Endothelial cell of umbilical vein (primary cell): ENCODE results near the gene MYRIP.

Experiments used
- CTCF ChIP-seq, 2 donors: IDR thresholded peaks; 1 replicate in 1 of 2; 2 replicates in 1 of 2; pipeline ENCODE4 v1.5.1; 2011; ENCODE audit warnings: low read length in 2 of 2, mild to moderate bottlenecking in 2 of 2, moderate library complexity in 2 of 2, control low read depth in 1 of 2, inconsistent platforms in 1 of 2, low read depth in 1 of 2; ENCODE audit not compliant: insufficient read depth in 1 of 2; ENCODE audit errors: extremely low read depth in 1 of 2
- EZH2 ChIP-seq: IDR thresholded peaks from 2 replicates; pipeline ENCODE4 v1.6.1; 2012; ENCODE audit warnings: borderline replicate concordance, low read depth, mild to moderate bottlenecking, moderate library complexity, low read length, inconsistent platforms; ENCODE audit not compliant: severe bottlenecking
- JUN ChIP-seq: IDR thresholded peaks from 2 replicates; pipeline ENCODE4 v1.6.1; 2011; ENCODE audit warnings: borderline replicate concordance, low read depth; ENCODE audit not compliant: insufficient read length, insufficient read depth
- POLR2A ChIP-seq: IDR thresholded peaks from 2 replicates; pipeline ENCODE4 v1.6.1; 2012; ENCODE audit warnings: low read depth, mild to moderate bottlenecking, control low read depth, low read length
- POLR2AphosphoS5 ChIP-seq: IDR thresholded peaks from 2 replicates; pipeline ENCODE4 v1.6.1; 2012; ENCODE audit warnings: low read depth, mild to moderate bottlenecking, control low read depth, low read length, moderate library complexity; ENCODE audit not compliant: insufficient read depth

- TF ChIP-seq CTCF (IDR thresholded peaks at IDR 0.05; ENCODE audit: extremely low read depth in 1 of 2, insufficient read depth in 1 of 2, low read depth in 1 of 2, low read length in 2 of 2) (no peak), JUN (no peak), POLR2A (no peak), POLR2AphosphoS5 (no peak), EZH2 (no peak)
Measured at GRCh38 chr3:40102182-40102581, 292.8 kb downstream of the MYRIP start.
